ENCODE measurements around the gene PDK2.

The PDK2 gene

DNA sequence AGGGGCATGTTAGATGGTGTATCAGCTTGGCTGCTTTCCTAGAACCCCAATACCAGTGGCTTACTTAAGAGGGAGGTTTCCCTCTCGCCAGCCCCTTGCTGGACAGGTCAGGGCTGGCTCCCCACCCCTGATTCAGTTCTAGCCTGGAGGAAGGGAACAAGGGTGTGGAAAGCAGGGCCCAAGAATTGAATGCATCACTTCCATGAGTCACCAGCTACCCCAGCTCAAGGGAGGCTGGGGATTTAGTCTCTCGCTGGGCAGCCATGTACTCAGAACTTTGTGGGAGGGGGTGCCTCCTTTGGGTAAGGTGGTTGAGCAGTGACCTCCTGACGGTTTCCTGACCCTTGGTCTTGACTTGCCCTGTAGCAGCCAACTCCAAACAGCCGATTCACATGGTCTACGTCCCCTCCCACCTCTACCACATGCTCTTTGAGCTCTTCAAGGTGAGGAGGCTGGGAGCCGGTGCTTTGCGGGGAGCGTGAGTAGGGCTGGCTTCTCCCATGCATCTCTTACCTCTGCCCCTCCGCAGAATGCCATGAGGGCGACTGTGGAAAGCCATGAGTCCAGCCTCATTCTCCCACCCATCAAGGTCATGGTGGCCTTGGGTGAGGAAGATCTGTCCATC lies 12.8 kb downstream of the PDK2 start:
- no peak overlapping the region for H3K4me3 ChIP-seq (ENCODE audit: low read length)
- H3K9me2 ChIP-seq (replicated peaks; ENCODE audit: control insufficient read depth, low read length) = no peaks in the 10 kb centered on the region
- TF ChIP-seq EZH2phosphoT487 (IDR thresholded peaks at IDR 0.05; ENCODE audit: borderline replicate concordance, low read length) (no peak), CTCF (IDR thresholded peaks at IDR 0.05; ENCODE audit: low read depth, low read length, poor library complexity, severe bottlenecking) (no peak)
- H3K27me3 ChIP-seq (ENCODE audit: control insufficient read depth, low read length) = no peaks in the 10 kb centered on the region
- H4K20me1 ChIP-seq (ENCODE audit: control insufficient read depth, insufficient read depth, low read depth, low read length) = no peaks in the 10 kb centered on the region
- H3K79me2 ChIP-seq (ENCODE audit: control insufficient read depth, low read length) = no peaks in the 10 kb centered on the region
- H3K36me3 ChIP-seq (ENCODE audit: control insufficient read depth, low read length) = no peaks in the 10 kb centered on the region
- H3K27ac ChIP-seq (ENCODE audit: low read depth, low read length) = no peak overlapping the region
- H3K4me2 ChIP-seq (ENCODE audit: low read length) = no peak overlapping the region
- no peaks in the 10 kb centered on the region for H3K9me3 ChIP-seq (ENCODE audit: control insufficient read depth, insufficient read depth, low read length)
- H3F3A ChIP-seq (ENCODE audit: control insufficient read depth, insufficient read depth) = no peaks in the 10 kb centered on the region
- no peaks in the 10 kb centered on the region for H3K4me1 ChIP-seq (ENCODE audit: control insufficient read depth, low read length)

DNA sequence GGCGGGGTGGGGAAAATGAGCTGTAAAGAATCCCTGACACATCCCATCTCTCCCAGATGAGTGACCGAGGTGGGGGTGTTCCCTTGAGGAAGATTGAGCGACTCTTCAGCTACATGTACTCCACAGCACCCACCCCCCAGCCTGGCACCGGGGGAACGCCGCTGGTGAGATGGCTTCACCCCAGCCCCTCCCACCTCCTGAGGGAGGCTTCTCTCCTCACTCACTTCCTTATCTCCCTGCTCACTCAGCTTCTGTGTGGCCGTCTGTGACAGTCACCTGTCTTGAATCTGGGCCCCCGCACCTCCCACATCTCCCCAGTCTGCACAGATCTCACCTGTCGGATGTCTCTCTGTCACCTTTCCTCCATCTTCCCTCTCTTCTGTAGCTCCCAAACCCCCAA lies 13.4 kb downstream of the PDK2 start:
- H3K36me3 ChIP-seq (ENCODE audit: control insufficient read depth, low read length) = no peaks in the 10 kb centered on the region
- H4K20me1 ChIP-seq (ENCODE audit: control insufficient read depth, insufficient read depth, low read depth, low read length) = no peaks in the 10 kb centered on the region
- no peaks in the 10 kb centered on the region for H3K79me2 ChIP-seq (ENCODE audit: control insufficient read depth, low read length)
- H3K27me3 ChIP-seq (ENCODE audit: control insufficient read depth, low read length) = no peaks in the 10 kb centered on the region
- no peak overlapping the region for H3K27ac ChIP-seq (ENCODE audit: low read depth, low read length)
- no peaks in the 10 kb centered on the region for H3K9me2 ChIP-seq (replicated peaks; ENCODE audit: control insufficient read depth, low read length)
- H3K4me2 ChIP-seq (ENCODE audit: low read length) = no peak overlapping the region
- H3F3A ChIP-seq (ENCODE audit: control insufficient read depth, insufficient read depth) = no peaks in the 10 kb centered on the region
- TF ChIP-seq CTCF (IDR thresholded peaks at IDR 0.05; ENCODE audit: low read depth, low read length, poor library complexity, severe bottlenecking) = no peak
- no peaks in the 10 kb centered on the region for H3K9me3 ChIP-seq (ENCODE audit: control insufficient read depth, insufficient read depth, low read length)
- no peaks in the 10 kb centered on the region for H3K4me1 ChIP-seq (ENCODE audit: control insufficient read depth, low read length)
- H3K4me3 ChIP-seq (ENCODE audit: low read length) = no peak overlapping the region

- Histone ChIP-seq H3K79me2 (ENCODE audit: control insufficient read depth, low read length) (no peaks in the 10 kb centered on the region), H3K36me3 (ENCODE audit: control insufficient read depth, low read length) (no peaks in the 10 kb centered on the region)
These were observed 14.1 kb downstream of the PDK2 start for GRCh38 chr17:50109207-50109606.

More at GRCh38 chr17:50109207-50109606, 14.1 kb downstream of the PDK2 start:
- Histone ChIP-seq H3K9me2 (replicated peaks; ENCODE audit: control insufficient read depth, low read length) (no peaks in the 10 kb centered on the region), H4K20me1 (ENCODE audit: control insufficient read depth, insufficient read depth, low read depth, low read length) (no peaks in the 10 kb centered on the region), H3K27ac (ENCODE audit: low read depth, low read length) (no peak overlapping the region), H3K4me3 (ENCODE audit: low read length) (no peak overlapping the region), H3K4me2 (ENCODE audit: low read length) (no peak overlapping the region), H3F3A (ENCODE audit: control insufficient read depth, insufficient read depth) (no peaks in the 10 kb centered on the region), H3K9me3 (ENCODE audit: control insufficient read depth, insufficient read depth, low read length) (no peaks in the 10 kb centered on the region), H3K27me3 (ENCODE audit: control insufficient read depth, low read length) (no peaks in the 10 kb centered on the region), H3K4me1 (ENCODE audit: control insufficient read depth, low read length) (no peaks in the 10 kb centered on the region)
- TF ChIP-seq EZH2phosphoT487 (IDR thresholded peaks at IDR 0.05; ENCODE audit: borderline replicate concordance, low read length) (no peak), CTCF (IDR thresholded peaks at IDR 0.05; ENCODE audit: low read depth, low read length, poor library complexity, severe bottlenecking) (no peak)
